ENCODE measurements around the gene AKAP17A. TPM values are rescaled to one million over a fixed set of nuclear protein-coding genes. Genes with fewer than 3 reads are reported as not detected.

Gene AKAP17A
- total and polyA plus RNA-seq, 4 donors: 5.2 to 49.1 (median 19.2) TPM

GRCh38 chrX:1582686-1583437 is 8.5 kb upstream of the AKAP17A start:
- no peaks in the 10 kb centered on the region for H3K4me1 ChIP-seq (ENCODE audit: control insufficient read depth in 4 of 4, insufficient read depth in 4 of 4, low read length in 3 of 4)
- H3K27ac ChIP-seq (ENCODE audit: low read depth in 1 of 2, low read length in 2 of 2): no peak overlapping the region
- DNase-seq (ENCODE audit: low spot score): no peak
- TF ChIP-seq JUND (IDR thresholded peaks at IDR 0.05) (no peak), GABPA (IDR thresholded peaks at IDR 0.05 in 1 of 2, conservative IDR thresholded peaks at IDR 0.05 in 1 of 2) (no peak), SP1 (IDR thresholded peaks at IDR 0.05) (no peak)
- no peaks in the 10 kb centered on the region for H3K9me3 ChIP-seq (ENCODE audit: control insufficient read depth in 4 of 4, low read length in 3 of 4)
- 55% methylated on average over 27 of the region's 27 CpGs for WGBS
- H3K4me3 ChIP-seq (ENCODE audit: low read depth in 1 of 3, low read length in 3 of 3): no peak overlapping the region
- no peaks in the 10 kb centered on the region for H3K27me3 ChIP-seq (ENCODE audit: control insufficient read depth in 4 of 4, insufficient read depth in 4 of 4, low read length in 3 of 4)
- H3K36me3 ChIP-seq (ENCODE audit: control insufficient read depth in 4 of 4, insufficient read depth in 3 of 4, low read depth in 1 of 4, low read length in 3 of 4): no peaks in the 10 kb centered on the region
- H3K9ac ChIP-seq (ENCODE audit: low read depth in 1 of 2, low read length in 2 of 2): no peak overlapping the region

GRCh38 chrX:1584237-1585011 is 7.0 kb upstream of the AKAP17A start:
- DNase-seq (ENCODE audit: low spot score): no peak
- no peaks in the 10 kb centered on the region for H3K4me1 ChIP-seq (ENCODE audit: control insufficient read depth in 4 of 4, insufficient read depth in 4 of 4, low read length in 3 of 4)
- H3K36me3 ChIP-seq (ENCODE audit: control insufficient read depth in 4 of 4, insufficient read depth in 3 of 4, low read depth in 1 of 4, low read length in 3 of 4): no peaks in the 10 kb centered on the region
- TF ChIP-seq NR2F2 (IDR thresholded peaks at IDR 0.05) (no peak), YY1 (IDR thresholded peaks at IDR 0.05) (no peak), CTCF (IDR thresholded peaks at IDR 0.05; ENCODE audit: low read depth, low read length, missing input control) (no peak), GABPA (IDR thresholded peaks at IDR 0.05 in 1 of 2, conservative IDR thresholded peaks at IDR 0.05 in 1 of 2) (no peak), JUND (IDR thresholded peaks at IDR 0.05) (no peak), FOXA1 (IDR thresholded peaks at IDR 0.05) (no peak), HNF4A (conservative IDR thresholded peaks at IDR 0.05) (no peak), TAF1 (conservative IDR thresholded peaks at IDR 0.05) (no peak), ZBTB33 (IDR thresholded peaks at IDR 0.05) (no peak)
- WGBS: 84% methylated on average over 8 of the region's 8 CpGs
- no peak overlapping the region for H3K9ac ChIP-seq (ENCODE audit: low read depth in 1 of 2, low read length in 2 of 2)
- H3K27ac ChIP-seq (ENCODE audit: low read depth in 1 of 2, low read length in 2 of 2): no peak overlapping the region
- no peaks in the 10 kb centered on the region for H3K27me3 ChIP-seq (ENCODE audit: control insufficient read depth in 4 of 4, insufficient read depth in 4 of 4, low read length in 3 of 4)
- no peaks in the 10 kb centered on the region for H3K9me3 ChIP-seq (ENCODE audit: control insufficient read depth in 4 of 4, low read length in 3 of 4)
- no peak overlapping the region for H3K4me3 ChIP-seq (ENCODE audit: low read depth in 1 of 3, low read length in 3 of 3)

GRCh38 chrX:1587161-1587560 is 4.2 kb upstream of the AKAP17A start:
- H3K27me3 ChIP-seq (ENCODE audit: control insufficient read depth in 4 of 4, insufficient read depth in 4 of 4, low read length in 3 of 4): no peaks in the 10 kb centered on the region
- no peaks in the 10 kb centered on the region for H3K36me3 ChIP-seq (ENCODE audit: control insufficient read depth in 4 of 4, insufficient read depth in 3 of 4, low read depth in 1 of 4, low read length in 3 of 4)
- WGBS: 51% methylated on average over 5 of the region's 5 CpGs
- H3K27ac ChIP-seq (ENCODE audit: low read depth in 1 of 2, low read length in 2 of 2): no peak overlapping the region
- no peak for DNase-seq (ENCODE audit: low spot score)
- peaks cover 0 to under 1% (median 0%) of the 10 kb centered on the region in 4 donors for H3K4me1 ChIP-seq (ENCODE audit: control insufficient read depth in 4 of 4, insufficient read depth in 4 of 4, low read length in 3 of 4)
- H3K9ac ChIP-seq (ENCODE audit: low read depth in 1 of 2, low read length in 2 of 2): no peak overlapping the region
- no peak overlapping the region for H3K4me3 ChIP-seq (ENCODE audit: low read depth in 1 of 3, low read length in 3 of 3)
- H3K9me3 ChIP-seq (ENCODE audit: control insufficient read depth in 4 of 4, low read length in 3 of 4): no peaks in the 10 kb centered on the region
- TF ChIP-seq GABPA (IDR thresholded peaks at IDR 0.05 in 1 of 2, conservative IDR thresholded peaks at IDR 0.05 in 1 of 2): no peak
- no peak for TF ChIP-seq ZBTB33 (IDR thresholded peaks at IDR 0.05)
- TF ChIP-seq FOXA1 (IDR thresholded peaks at IDR 0.05): no peak
- no peak for TF ChIP-seq HNF4G (IDR thresholded peaks at IDR 0.05)
- no peak for TF ChIP-seq REST (IDR thresholded peaks at IDR 0.05)
- no peak for TF ChIP-seq TAF1 (conservative IDR thresholded peaks at IDR 0.05)
- no peak for TF ChIP-seq RAD21 (IDR thresholded peaks at IDR 0.05)
